Hepatic stellate cell (primary cell): Measurements from ENCODE around the gene QSOX2.
A peak's percentile ranks its signal among the peaks of the same experiment; 100 is the strongest.
"Not testable (repeated sequence)": the region's sequence is repeated elsewhere in the genome, so short reads cannot be mapped to it uniquely, and the experiment has no call there.

Experiments
- DNase-seq: peaks from one replicate; pipeline ENCODE4 v3.0.0; 2011; ENCODE audit warnings: low spot score

QSOX2 gene

DNA sequence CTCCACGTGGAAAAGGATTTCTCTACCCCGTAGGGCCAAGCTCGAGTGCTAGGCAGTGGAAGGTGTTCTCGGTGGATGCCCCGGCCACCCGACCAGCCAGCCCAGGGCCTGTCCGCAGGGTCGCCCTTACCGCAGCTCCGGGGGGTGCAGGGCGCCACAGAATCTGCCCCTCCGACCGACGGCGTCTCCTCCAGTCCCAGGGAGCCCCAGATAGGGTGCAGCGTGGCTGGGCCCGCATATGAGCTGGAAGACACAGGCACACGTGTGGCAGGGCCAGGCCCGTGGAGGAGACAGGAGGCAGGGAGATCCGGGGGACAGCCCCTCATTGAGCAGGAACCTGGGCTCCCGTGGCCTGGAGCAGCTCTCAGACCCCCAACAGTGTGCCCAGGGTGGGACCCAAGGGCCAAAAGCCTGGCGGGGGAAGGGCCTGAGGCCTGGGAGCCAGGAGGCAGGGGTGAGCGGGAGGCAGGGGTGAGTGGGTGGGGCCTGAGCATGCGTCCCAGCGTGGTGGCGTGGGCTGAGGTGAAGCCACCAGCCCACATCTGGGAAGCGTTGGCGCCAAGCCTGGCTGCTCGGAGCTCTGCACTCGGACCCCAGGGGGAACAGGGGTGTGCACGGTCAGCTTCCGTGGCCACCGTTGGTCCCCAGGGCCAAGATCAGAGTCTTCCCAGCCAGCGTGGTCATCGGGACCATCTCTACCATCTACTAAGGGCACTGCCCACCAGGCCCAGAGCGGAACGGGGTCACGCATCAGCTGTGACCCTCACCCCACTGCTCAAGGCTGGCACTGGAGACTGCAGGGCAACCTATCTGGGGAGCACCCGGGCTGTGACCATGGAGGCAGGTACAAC is 36.0 kb upstream of the QSOX2 start:
- DNase-seq: no peak

DNA sequence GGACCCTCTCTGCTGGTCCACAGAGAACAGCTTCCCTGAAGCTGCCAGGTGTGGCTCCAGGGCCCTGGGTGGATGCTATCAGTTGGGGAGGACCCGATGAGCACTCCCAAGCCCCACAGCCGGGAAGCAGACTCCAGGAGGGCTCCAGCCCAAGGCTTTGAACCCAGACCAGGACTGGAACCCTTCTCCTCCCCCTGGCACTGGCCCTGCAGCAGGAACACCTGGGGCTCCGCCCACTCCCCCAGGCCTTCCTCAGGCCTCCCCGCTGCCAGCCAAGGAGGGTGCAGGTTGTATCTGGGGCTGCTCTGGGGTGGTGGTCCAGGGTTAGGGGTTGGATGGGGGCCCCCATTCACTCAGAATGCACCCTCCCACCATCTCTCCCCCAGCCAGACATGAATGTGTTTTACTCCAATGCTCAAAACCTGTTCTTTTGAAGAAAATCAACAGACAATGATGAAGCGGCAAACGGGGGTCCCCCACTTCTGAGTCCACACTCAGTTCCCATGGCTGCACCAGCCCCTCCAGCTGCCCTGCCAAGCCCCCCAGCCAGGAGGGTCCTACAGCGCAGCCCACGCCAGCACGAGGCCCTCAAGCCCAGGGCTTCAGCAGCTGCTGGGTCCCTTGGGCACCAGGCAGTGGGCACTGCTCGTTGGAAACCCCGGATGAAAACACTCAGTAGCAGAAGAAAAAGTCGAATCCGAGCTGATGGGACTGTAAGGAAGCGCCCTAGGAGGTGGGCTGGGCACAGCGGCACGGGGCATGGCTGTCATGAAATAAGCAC is 35.1 kb upstream of the QSOX2 start:
- no peak for DNase-seq

DNA sequence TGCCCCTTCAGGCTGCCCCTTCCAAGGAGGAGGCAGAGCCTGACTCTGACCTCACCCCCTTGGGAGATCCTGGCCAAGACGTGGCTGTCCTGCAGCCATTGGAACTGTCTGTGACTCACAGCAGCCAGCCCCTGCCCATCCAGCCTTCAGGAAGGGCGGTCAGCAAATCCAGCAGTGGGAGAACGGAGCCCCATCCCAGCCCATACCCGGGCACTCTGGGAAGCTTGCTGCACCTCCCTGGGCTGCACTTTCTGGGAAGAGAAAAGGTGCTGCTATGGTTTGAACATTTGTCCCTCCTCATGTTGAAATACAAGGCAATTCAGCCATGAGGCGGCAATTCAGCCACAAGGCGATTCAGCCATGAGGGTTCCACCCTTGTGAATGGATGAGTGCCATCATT is 33.9 kb upstream of the QSOX2 start:
- DNase-seq: no peak

DNA sequence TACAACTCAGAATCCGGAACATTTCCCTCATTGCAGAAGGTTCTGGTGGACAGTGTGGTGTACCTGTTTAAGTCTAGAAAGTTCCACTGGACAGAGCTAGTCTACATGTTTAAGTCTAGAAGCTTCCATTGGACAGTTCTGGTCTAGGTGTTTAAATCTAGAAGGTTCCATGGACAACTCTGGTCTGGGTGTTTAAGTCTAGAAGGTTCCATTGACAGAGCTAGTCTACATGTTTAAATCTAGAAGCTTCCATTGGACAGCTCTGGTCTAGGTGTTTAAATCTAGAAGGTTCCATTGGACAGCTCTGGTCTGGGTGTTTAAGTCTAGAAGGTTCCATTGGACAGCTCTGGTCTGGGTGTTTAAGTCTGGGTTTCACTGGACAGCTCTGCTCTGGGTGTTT is 33.3 kb upstream of the QSOX2 start:
- no peak for DNase-seq

DNA sequence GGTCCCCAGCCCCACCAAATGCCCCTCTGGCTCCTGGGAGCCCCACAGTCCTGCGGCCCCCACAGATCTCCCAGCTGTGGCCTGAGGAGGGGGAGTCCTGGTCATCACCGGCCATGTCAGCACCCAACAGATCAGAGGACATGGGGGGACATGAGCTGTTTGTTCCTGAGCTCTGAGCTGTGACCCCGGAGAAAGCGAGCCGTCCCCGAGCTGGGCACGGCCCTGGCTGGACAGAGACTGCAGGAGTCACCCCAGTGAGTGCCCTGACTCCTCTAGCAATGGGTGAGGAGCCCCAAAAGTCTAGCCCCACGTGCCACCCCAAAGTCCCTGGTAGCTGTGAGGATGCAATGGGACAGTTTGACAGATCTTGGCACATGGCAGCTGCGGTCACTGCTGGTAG is 32.6 kb upstream of the QSOX2 start:
- DNase-seq: no peak

DNA sequence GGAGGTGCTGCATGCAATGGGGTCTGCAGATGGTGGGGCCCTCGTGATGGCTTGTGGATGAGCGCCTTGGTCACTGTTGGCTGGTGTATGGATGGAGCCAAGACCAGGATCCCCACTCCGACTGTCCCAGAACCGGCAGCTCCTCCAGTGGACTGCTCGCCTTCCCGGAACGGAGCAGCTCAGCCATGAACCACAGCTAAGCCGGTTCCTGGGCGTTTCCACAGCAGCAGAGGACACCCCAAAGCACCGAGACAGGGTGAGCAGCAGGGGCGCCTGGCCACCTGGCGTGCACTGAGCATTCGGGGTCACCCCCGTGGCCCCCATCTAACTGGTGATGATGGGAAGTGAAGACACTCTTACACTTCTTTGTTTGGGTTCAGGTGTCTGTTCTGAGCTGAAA is 32.1 kb upstream of the QSOX2 start:
- DNase-seq: no peak

DNA sequence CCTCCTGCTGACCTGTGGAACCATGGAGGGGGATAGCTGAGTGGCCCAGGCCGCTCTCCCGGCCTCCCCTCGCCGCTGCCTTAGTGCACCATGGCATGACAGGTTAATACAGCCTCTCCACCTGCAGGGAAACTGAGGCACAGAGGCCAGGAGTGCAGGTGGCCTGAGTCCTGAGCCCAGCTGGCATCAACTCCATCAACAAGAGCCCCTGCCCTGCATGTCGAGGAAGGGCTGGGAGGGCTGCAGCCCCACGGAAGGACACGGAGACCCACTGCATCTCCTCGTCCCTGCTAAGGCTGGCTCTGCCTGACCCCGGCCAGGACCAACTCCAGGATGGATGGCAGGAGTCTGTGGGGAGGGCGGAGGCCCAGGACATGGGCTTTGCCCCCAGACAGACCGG is 31.1 kb upstream of the QSOX2 start:
- no peak for DNase-seq

DNA sequence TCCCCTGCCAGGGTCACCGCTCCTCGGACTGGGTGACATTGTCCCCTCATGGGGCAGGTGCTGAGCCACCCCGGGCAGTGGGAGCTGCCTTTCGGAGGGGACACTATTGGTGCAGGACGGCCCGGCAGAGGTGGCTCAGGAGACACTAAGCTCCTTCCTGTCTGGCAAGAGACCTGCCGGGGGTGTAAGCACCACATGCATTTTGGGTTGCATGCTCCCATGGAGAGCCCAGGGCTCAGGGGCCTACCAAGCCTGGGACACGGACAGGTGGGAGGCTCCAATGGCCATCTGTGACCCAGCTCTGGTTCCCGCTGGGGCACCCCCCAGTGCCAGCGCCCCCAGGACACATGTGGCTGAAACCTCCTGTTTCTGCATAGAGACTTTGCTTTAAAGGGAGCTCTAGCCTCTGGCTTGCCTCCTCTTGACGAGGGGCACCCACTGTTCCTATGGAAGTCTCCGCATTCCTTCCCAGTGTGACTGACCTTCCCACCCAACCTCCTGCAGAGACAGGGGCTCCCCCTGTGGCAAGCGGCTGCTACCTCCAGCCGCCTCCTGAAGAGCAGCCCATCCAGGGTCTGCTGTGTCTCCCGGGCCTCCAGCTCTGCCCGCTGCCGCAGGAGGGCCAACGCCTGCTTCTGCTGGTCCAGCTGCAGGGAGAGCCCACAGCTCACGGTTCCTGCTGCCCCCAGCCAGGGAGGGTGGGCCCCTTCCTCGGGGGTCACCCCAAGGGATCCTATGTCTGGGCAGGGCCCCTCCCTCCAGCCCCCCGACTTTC is 30.2 kb upstream of the QSOX2 start:
- DNase-seq: no peak

DNA sequence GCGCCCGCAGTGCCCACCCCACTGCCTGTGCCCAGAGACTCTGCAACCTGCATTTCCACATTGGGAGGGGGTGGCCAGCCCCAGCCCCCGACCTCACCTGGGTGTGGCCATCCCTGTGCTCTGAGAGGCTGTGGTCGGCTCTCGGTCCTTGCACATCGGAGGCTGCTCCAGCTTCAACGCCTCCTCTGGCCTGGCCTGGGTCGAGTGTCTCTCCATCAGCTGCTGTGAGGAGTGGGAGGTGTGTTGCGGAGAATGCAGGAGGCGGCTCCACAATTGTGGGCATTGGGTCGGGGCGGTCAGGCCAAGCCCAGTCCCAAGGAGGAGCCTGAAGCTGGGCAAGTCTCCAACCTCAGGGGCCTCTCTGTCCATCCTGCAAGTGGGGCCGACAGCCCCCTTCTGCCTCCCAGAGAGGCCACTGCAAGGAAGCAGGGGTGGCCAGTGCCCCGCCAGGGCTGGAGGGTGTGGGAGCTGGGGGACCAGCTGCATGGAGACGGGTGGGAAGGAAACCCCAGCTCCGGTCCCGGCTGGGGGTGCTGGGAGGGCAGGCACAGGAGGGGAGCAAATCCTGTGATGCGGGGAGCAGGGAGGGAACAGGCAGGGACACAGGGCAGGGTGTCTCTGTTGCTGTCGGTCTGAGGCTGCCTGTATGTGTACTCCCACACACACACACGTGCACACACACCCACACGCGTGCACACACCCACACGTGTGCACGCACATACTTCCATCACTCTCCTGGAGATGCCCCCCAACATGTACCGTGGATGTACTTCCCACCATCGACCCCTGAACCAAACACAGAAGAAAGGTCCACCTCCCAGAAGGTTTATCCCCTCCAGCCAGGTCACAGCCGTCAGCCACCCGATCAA is 29.4 kb upstream of the QSOX2 start:
- no peak for DNase-seq

DNA sequence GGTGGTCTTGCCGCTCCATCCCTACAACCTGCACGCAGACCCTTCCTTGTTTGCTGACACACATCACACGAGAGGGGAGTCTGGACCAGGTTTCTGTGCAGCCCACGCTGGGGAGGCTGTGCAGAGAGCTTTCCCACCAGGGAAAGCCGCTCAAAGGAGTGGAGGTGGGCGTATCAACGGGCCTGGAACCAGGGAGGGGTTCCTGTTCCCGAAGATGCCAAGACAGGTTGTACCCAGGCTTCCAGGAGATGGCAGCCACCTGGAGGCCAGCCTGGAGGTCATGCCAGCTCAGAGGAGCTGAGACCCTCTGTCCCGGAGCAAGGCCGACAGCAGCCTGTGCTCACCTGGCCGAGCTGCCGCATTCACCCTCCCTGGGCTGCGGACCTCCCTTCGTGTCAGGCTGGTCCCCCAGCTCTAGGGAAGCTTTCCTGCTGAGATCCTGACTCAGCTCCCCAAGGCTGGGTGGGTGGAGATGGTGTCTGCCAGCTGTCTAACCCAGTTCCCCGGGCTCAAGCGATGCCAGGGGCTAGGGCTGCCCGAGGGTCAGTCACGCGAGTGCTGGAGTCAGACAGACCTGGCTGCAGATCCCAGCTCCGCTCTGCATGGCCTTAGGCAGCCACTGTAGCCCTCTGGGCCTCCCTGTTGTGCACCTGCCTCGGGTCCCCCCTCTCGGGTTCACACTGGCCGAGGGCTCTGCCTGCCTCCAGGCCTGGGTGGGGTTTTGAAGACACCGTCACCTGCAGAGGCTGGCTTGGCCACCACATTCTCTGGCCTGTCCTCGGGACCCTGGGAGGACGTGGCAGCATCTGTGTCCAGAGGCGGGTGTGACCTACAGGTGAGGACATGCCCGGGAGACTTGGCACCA is 28.5 kb upstream of the QSOX2 start:
- no peak for DNase-seq

DNA sequence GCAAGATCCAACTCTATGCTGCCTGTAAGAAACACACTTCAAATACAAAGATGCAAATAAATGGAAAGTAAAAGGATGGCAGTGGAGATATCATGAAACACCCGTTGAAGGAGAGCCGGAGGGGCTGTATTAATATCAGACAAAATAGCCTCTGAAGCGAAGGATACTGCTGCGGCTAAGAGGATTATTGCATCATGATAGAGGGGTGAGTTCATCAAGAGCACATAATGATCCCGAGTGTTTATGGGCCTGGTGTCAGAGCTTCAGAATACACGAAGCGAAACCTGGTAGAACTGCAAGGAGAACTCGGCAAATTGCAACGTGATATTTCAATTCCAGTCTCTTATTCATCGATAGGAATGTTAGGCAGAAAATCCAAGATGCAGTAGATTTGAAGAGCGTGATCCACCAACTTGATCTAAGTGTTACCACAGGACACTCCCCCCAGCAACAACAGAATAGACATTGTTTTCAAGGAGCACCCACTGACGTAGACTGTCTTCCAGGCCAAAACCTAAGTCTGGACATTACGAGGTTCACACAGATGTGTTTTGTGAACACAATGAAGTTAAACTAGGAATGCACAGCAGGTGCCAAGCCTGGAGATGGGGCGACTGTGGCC is 27.7 kb upstream of the QSOX2 start:
- no peak for DNase-seq

DNA sequence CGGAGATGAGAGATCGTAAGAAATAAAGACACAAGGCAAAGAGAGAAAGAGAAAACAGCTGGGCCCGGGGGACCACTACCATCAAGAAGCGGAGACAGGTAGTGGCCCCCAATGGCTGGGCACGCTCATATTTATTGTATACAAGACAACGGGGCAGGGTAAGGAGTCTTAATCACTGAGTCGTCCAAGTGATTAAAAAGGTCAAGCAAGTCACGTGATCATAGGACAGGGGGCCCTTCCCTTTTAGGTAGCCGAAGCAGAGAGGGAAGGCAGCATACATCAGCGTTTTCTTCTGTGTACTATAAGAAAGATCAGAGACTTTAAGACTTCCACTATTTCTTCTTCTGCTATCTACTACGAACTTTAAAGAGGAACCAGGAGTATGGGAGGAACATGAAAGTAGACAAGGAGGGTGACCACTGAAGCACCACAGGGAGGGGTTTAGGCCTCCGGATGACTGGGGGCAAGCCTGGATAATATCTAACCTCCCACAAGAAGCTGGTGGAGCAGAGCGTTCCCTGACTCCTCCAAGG is 24.6 kb upstream of the QSOX2 start:
- DNase-seq: no peak

DNA sequence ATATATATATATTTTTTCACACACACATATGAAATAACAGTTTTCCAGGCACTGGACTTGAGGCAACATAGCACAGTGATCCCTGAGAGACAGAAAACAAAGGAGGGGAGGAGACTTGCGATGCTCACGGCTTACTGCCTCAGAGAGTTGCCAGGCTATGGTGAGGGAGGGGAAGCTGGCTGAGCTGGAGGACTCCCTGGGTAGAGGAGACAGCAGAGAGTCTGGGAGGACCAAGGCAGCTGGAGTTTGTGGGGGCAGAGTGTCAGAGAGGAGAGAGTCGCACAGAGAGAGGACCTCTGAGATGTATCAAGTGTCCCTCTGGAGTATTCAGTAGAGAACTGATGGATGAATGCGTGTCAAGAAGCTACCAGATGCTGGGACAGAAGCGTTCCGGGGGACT is 23.1 kb upstream of the QSOX2 start:
- no peak for DNase-seq

DNA sequence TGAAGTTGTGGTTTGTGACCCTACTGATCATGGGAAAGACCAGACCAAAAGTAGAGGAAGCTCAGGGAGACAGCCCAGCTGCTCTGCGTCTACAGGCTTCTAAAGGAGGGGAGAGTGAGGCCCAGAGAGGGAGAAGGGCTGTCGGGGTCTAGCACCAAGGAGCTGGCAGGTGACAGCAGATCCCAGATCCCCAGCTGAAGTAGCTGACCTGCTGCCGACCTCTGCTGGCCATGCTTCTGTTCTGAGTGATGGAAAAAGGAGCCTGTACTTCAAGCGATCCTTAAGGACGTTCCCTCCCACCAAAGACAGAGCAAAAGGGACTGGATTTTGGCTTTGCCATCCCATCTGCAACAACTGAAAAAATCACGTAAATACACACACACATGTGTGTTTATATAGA is 22.7 kb upstream of the QSOX2 start:
- DNase-seq: no peak

DNA sequence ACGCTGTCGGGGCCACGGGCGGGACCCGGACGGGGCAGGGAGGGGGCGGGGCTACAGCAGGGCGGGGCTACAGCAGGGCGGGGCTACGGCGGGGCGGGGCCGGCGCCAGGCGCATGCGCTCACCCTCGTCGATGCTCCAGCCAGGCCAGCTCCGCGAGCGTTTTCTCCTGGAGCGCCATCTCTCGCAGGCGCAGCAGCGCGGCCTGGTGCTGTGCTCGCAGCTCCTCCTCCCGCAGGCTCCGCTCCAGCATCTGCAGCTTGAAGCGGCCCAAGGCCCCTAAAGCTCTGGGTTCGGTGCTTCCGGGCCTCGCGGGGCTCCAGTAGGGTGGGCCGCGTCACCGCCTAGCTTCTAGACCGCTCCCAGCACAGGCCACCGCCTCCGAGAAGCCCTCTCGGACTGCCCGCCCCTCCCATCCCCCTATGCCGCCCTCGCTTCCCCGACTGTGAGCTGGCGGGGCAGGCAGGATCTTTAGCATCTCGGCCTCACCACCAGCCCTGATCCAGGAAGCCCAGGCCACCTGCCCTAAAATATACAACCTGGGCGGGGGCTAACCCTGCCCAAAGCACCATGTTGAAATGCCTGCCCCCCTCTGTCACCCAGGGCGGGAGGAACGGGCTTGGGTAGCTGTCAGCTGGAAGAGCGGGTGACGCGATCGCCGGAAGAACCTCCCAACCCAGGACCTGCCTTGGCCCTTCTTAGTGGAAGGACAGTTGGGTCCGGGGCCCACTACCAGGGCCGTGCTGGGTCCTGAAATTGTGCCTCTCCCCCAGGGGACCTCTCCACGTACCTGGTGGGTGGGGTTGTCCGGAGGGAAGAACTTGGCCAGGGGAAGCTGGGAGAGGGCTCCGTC is 21.9 kb upstream of the QSOX2 start:
- DNase-seq: peak; percentile 99

DNA sequence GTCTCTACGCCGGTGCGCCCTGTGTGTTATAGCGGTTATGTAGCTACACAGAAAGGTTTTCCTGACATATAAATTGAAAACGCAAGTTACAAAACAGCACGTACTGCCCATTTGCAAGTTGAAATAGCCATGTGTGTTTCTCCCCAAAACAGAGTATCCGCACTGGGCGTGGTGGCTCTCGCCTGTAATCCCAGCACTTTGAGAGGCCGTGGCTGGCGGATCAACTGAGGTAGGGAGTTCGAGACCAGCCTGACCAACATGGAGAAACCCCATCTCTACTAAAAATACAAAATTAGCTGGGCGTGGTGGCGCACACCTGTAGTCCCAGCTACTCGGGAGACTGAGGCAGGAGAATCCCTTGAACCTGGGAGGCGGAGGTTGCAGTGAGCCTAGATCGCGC is 21.0 kb upstream of the QSOX2 start:
- DNase-seq: not testable (repeated sequence)

DNA sequence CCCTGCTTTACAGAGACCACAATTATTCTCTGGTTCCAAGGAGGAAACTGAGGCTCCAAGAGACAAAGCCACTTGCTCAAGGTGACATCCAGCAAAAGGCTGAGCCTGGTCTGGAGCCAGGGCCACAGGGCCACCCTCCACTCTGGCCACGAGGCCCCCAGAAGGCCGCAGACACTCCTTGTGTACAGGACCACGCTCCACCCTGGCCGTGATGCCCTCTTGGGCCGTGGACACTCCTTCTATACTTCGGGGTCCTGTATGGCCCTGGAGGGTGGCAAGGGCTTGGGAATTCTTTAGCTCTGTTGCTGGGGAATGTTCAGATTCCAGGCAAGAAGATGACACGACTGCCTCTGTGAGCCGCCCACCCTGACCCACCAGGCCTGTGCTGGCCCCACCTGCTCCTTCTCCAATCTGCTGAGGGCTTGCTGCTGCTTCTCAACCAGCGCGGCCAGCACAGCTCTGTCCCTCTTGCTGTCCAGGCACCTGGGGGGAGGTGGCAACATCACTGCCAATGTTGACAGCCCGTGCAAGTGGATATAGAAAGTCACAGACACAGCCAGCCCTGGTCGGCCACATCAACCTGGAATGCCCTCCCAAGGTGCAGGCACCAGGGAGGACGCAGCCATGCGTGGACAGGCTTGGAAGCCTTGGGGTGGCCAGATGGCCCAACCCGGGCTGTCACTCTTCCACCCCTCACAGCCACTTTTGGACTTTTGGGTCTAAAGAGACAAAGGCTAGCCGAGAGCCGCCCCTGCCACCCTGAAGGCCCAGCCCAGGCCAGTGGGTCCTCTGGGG is 20.1 kb upstream of the QSOX2 start:
- DNase-seq: no peak
